Activated CD8-positive, alpha-beta memory T cell treated with anti-CD3 and anti-CD28 coated beads for 24 hours (primary cell): Measurements from ENCODE around the gene CALML4.
"Not testable (repeated sequence)": the region's sequence is repeated elsewhere in the genome, so short reads cannot be mapped to it uniquely, and the experiment has no call there.

Source experiments
- DNase-seq: peaks from one replicate; pipeline ENCODE4 v3.0.0-alpha.2; 2020

The CALML4 gene

GRCh38 chr15:68204776-68205557 lies at the start of gene CALML4:
Gene CALML4 (minus strand): TSS chr15:68205332. CDS start chr15:68205247, 85 bp downstream.
- DNase-seq, result no peak

DNA sequence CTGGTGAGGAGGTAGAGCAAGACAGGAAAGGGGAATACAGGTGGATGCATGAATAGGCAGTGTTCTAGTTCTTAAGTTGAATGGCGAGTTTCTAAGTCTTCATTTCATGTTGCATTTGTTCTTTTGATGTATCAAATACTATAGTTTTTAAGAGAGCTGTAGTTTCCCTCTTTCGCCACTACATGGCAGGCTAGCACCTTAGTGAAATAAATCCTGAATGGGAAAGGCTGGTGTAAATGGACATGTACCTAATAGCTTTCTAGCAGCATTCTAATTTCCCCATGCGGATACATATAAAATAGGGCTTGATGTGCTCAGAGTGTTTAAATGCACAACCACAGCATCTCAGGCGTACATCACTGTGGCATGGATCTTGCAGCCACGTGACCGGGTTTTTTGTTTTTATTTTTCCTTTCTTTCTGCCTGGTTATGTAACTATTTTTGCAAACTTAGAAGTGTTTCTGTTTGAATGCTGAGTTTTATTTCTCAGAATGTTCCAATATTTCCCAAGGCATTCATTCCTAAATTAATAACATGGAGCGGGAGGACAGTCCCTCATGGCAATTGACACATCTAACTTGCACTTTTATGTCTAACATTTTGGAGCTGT lies 47.9 kb upstream of the CALML4 start:
- no peak for DNase-seq

GRCh38 chr15:68249058-68249713 lies 44.1 kb upstream of the CALML4 start:
- no peak for DNase-seq

DNA sequence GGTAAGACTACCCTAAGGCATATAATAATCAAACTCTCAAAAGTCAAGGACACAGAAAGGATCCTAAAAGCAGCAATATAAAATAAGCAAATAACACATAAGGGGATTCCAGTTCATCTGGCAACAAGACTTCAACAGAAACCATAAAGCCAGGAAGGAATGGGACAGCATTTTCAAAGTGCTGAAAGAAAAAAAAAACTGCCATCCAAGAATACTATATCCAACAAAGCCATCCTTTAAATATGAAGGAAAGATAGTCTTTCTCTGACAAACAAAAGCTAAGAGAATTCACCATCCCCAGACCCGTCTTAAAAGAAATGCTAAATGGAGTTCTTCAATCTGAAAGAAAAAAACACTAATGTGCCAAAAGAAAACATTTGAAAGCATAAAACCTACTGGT lies 39.1 kb upstream of the CALML4 start:
- no peak for DNase-seq

GRCh38 chr15:68241088-68241935 lies 36.2 kb upstream of the CALML4 start:
- no peak for DNase-seq

- no peak for DNase-seq
These were observed 33.9 kb upstream of the CALML4 start for GRCh38 chr15:68239025-68239424.

GRCh38 chr15:68235022-68235421 lies 29.9 kb upstream of the CALML4 start:
- DNase-seq, result no peak

DNA sequence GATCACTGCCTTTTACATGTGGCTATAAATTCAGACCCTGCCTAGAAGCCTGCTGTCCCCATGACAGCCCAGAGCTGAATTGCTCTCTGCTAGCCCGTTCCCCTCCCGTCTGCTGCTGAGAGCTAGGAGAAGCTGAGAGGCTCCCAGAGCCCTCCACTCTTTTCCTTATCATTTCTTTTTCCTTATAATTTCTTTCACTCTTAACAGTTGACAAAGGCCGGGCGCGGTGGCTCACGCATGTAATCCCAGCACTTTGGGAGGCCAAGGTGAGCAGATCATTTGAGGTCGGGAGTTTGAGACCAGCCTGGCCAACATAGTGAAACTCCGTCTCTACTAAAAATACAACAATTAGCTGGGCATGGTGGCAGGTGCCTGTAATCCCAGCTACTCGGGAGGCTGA lies 29.4 kb upstream of the CALML4 start:
- DNase-seq, result not testable (repeated sequence)

- DNase-seq, result no peak
These were observed 28.9 kb upstream of the CALML4 start for GRCh38 chr15:68234060-68234459.

GRCh38 chr15:68232937-68233336 lies 27.8 kb upstream of the CALML4 start:
- DNase-seq, result no peak

- DNase-seq, result no peak
These were observed 27.3 kb upstream of the CALML4 start for GRCh38 chr15:68232449-68232848.

DNA sequence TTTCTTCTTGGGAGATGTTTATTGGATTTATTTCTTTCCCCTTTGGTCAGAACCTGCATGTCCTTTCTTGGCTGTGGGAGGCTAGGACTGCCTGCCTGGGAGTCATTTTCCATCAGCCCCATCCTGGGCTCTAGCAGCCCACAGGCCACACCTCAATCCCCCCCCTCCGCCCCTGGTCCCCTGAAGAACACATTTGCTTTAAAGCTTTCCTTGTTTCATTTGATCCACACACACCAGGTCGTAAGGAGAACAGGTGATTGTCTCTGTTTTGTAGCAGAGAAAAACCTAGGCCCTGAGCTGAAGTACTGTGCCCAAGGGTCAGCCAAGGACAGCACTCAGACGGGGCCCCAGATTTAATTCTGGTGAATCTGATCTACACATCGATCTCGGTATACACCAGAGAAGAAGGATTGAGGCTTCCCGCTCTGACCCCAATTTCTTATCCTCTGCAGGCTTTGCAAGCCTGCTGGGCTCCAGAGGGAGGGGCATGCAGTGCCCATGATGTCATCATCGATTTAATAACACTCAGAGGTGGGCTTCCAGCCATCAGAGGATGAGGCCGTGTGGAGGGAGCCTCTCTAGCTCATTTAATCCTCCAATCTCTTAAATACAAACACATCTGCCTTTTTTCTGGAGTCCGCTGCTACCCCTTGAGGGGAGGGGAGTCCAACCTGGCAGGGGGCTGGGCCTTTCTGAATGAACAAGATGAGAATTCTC lies 26.1 kb upstream of the CALML4 start:
- no peak for DNase-seq

DNA sequence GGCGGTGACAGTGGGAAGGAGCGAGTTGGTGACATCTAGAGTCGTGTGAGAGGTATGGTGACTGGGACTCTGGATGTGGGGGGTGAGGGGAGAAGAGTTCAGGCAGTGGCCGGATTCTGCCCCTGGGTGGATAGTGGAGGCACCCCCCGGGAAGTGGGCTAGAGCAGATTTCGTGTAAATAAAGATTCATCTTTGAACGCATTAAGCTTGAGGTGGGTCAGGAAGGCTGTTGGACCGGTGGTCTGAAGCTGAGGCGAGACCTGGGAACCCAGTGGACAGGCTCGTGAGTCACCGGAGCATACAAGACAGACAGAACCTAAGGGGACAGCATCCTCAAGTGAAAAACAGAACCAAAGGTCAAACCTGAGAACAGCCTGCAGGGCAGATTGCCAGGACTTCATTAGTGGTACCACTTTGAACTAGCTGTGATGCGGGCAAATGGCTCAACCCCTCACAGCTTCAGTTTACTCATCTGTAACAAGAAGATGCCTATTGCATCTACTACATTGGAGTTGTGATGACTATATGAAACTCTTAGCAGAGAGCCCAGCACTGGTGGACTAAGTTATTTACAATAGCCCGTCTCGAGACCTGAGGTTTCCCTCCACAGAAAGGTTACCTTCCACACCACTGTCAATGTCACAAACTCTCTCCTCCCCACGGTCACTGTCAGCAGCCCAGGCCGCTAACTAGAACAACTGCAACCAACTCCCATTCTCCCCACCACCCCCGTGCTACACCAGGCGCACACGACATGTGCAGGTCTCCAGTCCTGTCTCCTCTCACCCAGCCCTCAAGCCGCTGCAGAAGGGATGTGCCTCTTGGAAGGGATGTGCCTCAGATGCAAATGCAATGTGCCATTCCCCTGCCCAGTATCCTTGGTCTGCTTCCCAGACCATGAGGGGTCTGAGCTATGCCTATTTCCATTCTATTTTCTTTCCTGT lies 25.3 kb upstream of the CALML4 start:
- no peak for DNase-seq

- DNase-seq, result peak; percentile 96
These were observed 24.4 kb upstream of the CALML4 start, which contains the start of gene CLN6 for GRCh38 chr15:68229386-68230156. Gene CLN6 (minus strand): TSS chr15:68229728. CDS start chr15:68229584, 144 bp downstream.

GRCh38 chr15:68228971-68229385 lies 23.8 kb upstream of the CALML4 start:
- no peak for DNase-seq

DNA sequence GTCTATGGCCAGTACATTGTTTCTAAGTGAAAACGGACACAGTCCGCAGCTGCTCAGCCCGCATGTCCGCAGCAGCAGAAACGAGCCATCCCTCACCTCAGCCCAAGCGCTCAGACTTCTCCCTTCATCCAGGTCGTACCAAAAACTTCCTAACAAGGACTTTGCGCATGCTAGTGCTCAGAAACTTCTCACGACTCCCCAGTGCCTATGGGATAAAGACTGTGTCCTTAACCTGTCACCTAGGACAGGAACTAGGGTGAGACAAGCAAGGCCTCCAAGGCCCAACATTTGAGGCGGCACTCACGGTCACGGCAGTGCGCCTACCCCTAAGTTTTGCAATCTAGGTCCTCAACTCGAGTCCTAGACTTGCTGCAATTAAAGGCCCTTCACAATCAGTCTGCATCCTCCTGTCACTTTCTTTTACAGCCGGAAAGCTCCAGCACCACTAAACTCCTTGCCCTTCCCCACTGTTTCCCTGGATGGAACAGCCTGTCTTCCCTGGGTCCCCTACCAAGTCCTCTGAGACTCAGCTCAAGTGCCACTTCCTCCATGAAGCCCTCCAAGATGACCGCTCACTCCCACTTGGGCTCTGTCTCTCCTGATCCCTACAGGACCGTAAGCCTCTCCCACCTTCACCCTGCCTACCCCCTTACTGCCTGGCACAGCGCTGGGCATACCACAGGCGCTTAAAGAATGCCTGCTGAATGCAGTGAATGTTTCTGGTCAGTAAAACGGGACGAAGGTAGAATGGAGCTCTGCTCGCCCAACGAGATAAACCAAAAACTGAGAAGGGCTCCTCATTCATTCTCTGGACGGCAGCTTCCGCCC lies 23.2 kb upstream of the CALML4 start:
- DNase-seq, result no peak

GRCh38 chr15:68227643-68228142 lies 22.6 kb upstream of the CALML4 start:
- no peak for DNase-seq

DNA sequence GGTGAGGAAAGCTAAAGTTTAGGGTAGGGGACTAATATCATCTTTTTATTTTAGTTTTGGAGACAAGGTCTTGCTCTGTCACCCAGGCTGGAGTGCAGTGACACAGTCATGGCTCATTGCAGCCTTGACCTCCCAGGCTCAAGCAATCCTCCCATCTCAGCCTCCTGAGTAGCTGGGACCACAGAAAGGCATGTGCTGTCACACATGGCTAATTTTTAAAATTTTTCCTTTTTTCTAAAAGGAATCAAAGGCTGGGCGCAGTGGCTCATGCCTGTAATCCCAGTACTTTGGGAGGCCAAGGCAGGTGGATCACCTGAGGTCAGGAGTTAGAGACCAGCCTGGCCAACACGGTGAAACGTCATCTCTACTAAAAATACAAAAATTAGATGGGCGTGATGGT lies 20.3 kb upstream of the CALML4 start:
- DNase-seq, result not testable (repeated sequence)
